Measurements from ENCODE around the gene ERBIN.

GRCh38 chr5:65882278-65882677 is 44.1 kb upstream of the ERBIN start:
- TF ChIP-seq POLR2A (IDR thresholded peaks at IDR 0.05): no peak
- TF ChIP-seq CTCF (IDR thresholded peaks at IDR 0.05): no peak
